ENCODE results near the gene CUEDC1. TPM values are rescaled to one million over a fixed set of nuclear protein-coding genes. Genes with fewer than 3 reads are reported as not detected.

CUEDC1 gene
- total and polyA plus RNA-seq, 5 donors: 41.0 to 60.5 (median 54.7) TPM

GRCh38 chr17:57871155-57871554 is 84.1 kb downstream of the CUEDC1 start:
- no peak for DNase-seq
- H3K27ac ChIP-seq (ENCODE audit: low read length): no peak overlapping the region
- H3K4me3 ChIP-seq (ENCODE audit: low read length): no peak overlapping the region
- no peaks in the 10 kb centered on the region for H3K27me3 ChIP-seq (ENCODE audit: control insufficient read depth, insufficient read depth)
- 88% methylated on average over 7 of the region's 7 CpGs for WGBS
- ATAC-seq: no peak
- intact Hi-C loops (cut with DNase I): no loop called here
- H3K4me1 ChIP-seq (ENCODE audit: control insufficient read depth, insufficient read depth, low read length): peaks cover 20% of the 10 kb centered on the region
- H3K9me3 ChIP-seq (ENCODE audit: control insufficient read depth, low read length): no peaks in the 10 kb centered on the region

GRCh38 chr17:57870283-57870635 is 85.0 kb downstream of the CUEDC1 start:
- DNase-seq (no peak), ATAC-seq (no peak)
- no peak overlapping the region for H3K4me3 ChIP-seq (ENCODE audit: low read length)
- intact Hi-C loops (cut with DNase I): no loop called here
- no peaks in the 10 kb centered on the region for H3K27me3 ChIP-seq (ENCODE audit: control insufficient read depth, insufficient read depth)
- H3K9me3 ChIP-seq (ENCODE audit: control insufficient read depth, low read length): no peaks in the 10 kb centered on the region
- H3K4me1 ChIP-seq (ENCODE audit: control insufficient read depth, insufficient read depth, low read length): peaks cover 20% of the 10 kb centered on the region
- H3K27ac ChIP-seq (ENCODE audit: low read length): no peak overlapping the region

DNA sequence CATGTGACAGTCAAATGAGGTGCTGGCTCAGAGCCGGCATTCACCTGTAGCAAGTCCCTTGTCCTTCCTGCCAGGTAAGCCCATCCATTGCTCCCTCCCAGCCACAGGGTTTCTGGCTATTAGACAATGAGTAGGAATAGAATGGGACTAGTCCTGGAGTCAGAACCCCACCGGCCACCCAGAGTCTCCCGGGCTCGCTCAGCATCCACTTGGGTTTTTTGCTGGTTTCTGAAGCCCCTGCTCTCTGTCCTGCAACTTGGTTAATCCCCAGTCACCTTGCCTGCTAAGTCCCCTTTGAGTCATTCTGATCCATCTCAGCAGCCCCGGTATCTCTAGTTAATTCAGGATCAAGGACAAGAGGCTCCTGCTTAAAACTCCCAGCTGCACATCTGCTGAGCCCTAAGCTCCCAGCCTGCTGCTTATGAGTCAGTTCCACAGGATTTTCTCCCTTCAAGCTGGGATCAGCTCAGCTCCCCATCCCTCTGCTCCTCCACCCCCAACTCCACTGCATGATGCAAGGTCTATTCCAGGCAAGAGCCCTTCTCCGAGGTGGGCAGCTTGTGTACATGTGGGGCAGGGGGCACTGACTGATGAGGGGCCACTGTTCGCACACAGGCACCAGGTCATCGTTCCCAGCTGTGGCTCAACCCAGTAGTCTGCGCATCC is 85.5 kb downstream of the CUEDC1 start:
- no peak overlapping the region for H3K27ac ChIP-seq (ENCODE audit: low read length)
- H3K9me3 ChIP-seq (ENCODE audit: control insufficient read depth, low read length): no peaks in the 10 kb centered on the region
- DNase-seq (peak in 2 of 3 donors; percentile 8 to 37), ATAC-seq (no peak)
- H3K27me3 ChIP-seq (ENCODE audit: control insufficient read depth, insufficient read depth): no peaks in the 10 kb centered on the region
- no peak overlapping the region for H3K4me3 ChIP-seq (ENCODE audit: low read length)
- H3K4me1 ChIP-seq (ENCODE audit: control insufficient read depth, insufficient read depth, low read length): peaks cover 17% of the 10 kb centered on the region
- 94% methylated on average over 9 of the region's 9 CpGs for WGBS
- intact Hi-C loops (cut with DNase I): loop anchor here in 2 of 4 donors (10.0 kb wide), 1 partner anchor 215 kb away; the partner anchor contains the start of gene DYNLL2 (in 2 of the 2)

- no peaks in the 10 kb centered on the region for H3K27me3 ChIP-seq (ENCODE audit: control insufficient read depth, insufficient read depth)
- ATAC-seq (no peak), DNase-seq (peak in 1 of 3 donors; percentile 8)
- no peak overlapping the region for H3K4me3 ChIP-seq (ENCODE audit: low read length)
- no peak overlapping the region for H3K27ac ChIP-seq (ENCODE audit: low read length)
- intact Hi-C loops (cut with DNase I): loop anchor here in 2 of 4 donors (10.0 kb wide), 1 partner anchor 216 kb away; the partner anchor contains the start of gene DYNLL2 (in 2 of the 2)
- H3K4me1 ChIP-seq (ENCODE audit: control insufficient read depth, insufficient read depth, low read length): peaks cover 13% of the 10 kb centered on the region
- WGBS: 88% methylated on average over 13 of the region's 13 CpGs
- no peaks in the 10 kb centered on the region for H3K9me3 ChIP-seq (ENCODE audit: control insufficient read depth, low read length)
Observed at GRCh38 chr17:57868910-57869616, 86.1 kb downstream of the CUEDC1 start.

DNA sequence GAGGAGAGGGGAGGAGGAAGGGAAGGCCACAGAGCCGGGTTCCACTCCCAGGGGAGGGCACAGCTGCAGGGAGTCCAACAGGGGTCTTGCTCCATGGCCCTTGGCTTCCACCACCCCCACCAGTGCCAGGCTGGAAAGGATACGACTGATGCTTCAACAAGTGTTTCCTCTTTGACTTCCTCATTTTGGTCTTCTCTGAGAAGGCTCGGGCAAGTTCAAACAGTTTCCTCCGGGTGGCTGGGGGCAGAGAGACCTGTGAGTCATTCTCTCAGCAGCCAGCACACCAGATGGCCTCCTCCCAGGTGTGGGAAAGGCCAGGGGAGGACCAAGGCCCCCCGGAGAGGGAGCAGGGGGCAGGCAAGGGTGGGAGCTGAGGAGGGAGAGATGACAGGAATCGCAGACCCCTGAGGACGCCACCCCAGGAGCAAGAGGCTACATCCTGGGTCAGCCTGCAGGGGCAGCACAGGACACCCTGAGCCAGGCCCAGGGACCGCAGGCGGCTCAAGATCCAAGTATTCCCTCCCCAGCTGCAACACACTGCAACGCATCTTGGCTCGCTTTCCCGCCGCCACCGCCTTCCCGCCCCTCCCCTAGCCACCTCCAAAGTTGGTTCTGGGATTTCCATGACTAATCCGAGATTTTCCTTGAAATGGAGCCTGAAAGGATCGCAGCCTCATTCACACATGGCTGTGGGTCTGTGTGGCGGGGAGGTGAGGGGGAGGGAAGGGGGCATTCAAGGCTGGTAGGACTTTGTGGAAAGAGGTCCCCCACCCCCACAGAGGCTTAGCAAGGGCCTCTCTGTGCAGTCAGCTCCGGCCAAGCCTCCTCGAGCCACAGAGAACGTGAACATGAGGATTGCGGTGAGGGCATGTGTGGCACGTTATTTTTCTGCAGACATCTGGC is 87.0 kb downstream of the CUEDC1 start:
- WGBS: 31% methylated on average over 23 of the region's 23 CpGs

GRCh38 chr17:57867126-57867525 is 88.1 kb downstream of the CUEDC1 start:
- Histone ChIP-seq H3K27me3 (ENCODE audit: control insufficient read depth, insufficient read depth) (no peaks in the 10 kb centered on the region), H3K4me3 (ENCODE audit: low read length) (no peak overlapping the region), H3K9me3 (ENCODE audit: control insufficient read depth, low read length) (no peaks in the 10 kb centered on the region), H3K4me1 (ENCODE audit: control insufficient read depth, insufficient read depth, low read length) (peaks cover 3% of the 10 kb centered on the region), H3K27ac (ENCODE audit: low read length) (no peak overlapping the region)
- no peak for ATAC-seq
- intact Hi-C loops (cut with DNase I): loop anchor here in 2 of 4 donors (10.0 kb wide), 1 partner anchor 218 kb away; the partner anchor contains the start of gene DYNLL2 (in 2 of the 2)
- DNase-seq: no peak
- 94% methylated on average over 10 of the region's 10 CpGs for WGBS

More for the DNA sequence above, 87.0 kb downstream of the CUEDC1 start:
- H3K9me3 ChIP-seq (ENCODE audit: control insufficient read depth, low read length): no peaks in the 10 kb centered on the region
- H3K4me1 ChIP-seq (ENCODE audit: control insufficient read depth, insufficient read depth, low read length): peaks cover 6% of the 10 kb centered on the region
- H3K4me3 ChIP-seq (ENCODE audit: low read length): no peak overlapping the region
- peak; percentile 89 to 92 (median 92) for DNase-seq
- ATAC-seq: peak; percentile 84 to 88
- H3K27me3 ChIP-seq (ENCODE audit: control insufficient read depth, insufficient read depth): no peaks in the 10 kb centered on the region
- H3K27ac ChIP-seq (ENCODE audit: low read length): peak overlapping the region; percentile 34
- intact Hi-C loops (cut with DNase I): loop anchor here in 2 of 4 donors (10.0 kb wide), 1 partner anchor 217 kb away; the partner anchor contains the start of gene DYNLL2 (in 2 of the 2)

DNA sequence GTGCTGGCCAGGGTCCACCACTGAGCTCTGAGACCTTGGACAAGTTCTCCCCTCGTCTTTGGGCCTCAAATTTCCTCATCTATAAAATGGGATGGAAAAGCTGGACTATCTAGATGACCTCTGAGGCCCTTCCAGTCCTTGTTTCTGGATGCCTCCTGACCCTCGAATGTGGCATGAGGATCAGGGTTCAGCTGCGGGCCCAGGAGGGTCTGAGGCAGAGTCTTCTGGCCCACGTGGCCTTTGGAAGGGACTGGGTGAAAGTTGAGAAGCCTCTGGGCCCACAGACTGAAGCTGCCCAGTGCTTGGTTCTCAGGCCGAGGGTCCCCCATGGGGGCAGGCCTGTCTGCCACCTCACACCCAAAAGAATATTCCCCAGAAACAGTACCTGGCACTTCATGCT is 88.5 kb downstream of the CUEDC1 start:
- Histone ChIP-seq H3K27ac (ENCODE audit: low read length) (no peak overlapping the region), H3K4me1 (ENCODE audit: control insufficient read depth, insufficient read depth, low read length) (peaks cover 3% of the 10 kb centered on the region), H3K27me3 (ENCODE audit: control insufficient read depth, insufficient read depth) (no peaks in the 10 kb centered on the region), H3K4me3 (ENCODE audit: low read length) (no peak overlapping the region), H3K9me3 (ENCODE audit: control insufficient read depth, low read length) (no peaks in the 10 kb centered on the region)
- ATAC-seq (no peak), DNase-seq (no peak)
- intact Hi-C loops (cut with DNase I): loop anchor here in 2 of 4 donors (10.0 kb wide), 1 partner anchor 218 kb away; the partner anchor contains the start of gene DYNLL2 (in 2 of the 2)
- WGBS: 94% methylated on average over 5 of the region's 5 CpGs

GRCh38 chr17:57866319-57866718 is 88.9 kb downstream of the CUEDC1 start:
- WGBS: 96% methylated on average over 10 of the region's 10 CpGs
- intact Hi-C loops (cut with DNase I): loop anchor here in 2 of 4 donors (10.0 kb wide), 1 partner anchor 218 kb away; the partner anchor contains the start of gene DYNLL2 (in 2 of the 2)
- ATAC-seq: no peak
- Histone ChIP-seq H3K9me3 (ENCODE audit: control insufficient read depth, low read length) (no peaks in the 10 kb centered on the region), H3K27me3 (ENCODE audit: control insufficient read depth, insufficient read depth) (no peaks in the 10 kb centered on the region), H3K27ac (ENCODE audit: low read length) (no peak overlapping the region), H3K4me1 (ENCODE audit: control insufficient read depth, insufficient read depth, low read length) (peaks cover 3% of the 10 kb centered on the region), H3K4me3 (ENCODE audit: low read length) (no peak overlapping the region)
- DNase-seq: no peak

DNA sequence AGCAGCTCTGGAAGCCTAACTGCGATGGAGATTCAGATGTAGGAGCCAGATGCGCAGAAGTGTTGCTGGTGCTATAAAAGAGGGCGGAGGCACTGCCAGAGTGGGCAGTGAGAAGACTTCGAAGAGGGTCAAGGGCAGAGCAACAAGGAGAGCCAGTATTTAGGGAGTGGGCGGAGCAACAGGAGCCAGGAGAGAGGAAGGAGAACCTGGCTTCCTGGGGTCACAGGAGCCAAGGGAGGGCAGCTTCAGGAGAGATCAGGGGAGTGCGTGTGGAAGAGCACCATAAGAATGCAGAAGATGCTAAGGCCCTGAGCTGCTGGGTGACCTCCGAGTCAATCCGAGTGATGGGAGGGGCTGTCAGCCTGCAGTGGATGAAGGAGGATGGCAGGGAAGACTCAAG is 90.9 kb downstream of the CUEDC1 start:
- ATAC-seq: no peak
- no peak overlapping the region for H3K27ac ChIP-seq (ENCODE audit: low read length)
- no peaks in the 10 kb centered on the region for H3K9me3 ChIP-seq (ENCODE audit: control insufficient read depth, low read length)
- H3K4me1 ChIP-seq (ENCODE audit: control insufficient read depth, insufficient read depth, low read length): peaks cover 5% of the 10 kb centered on the region
- H3K4me3 ChIP-seq (ENCODE audit: low read length): no peak overlapping the region
- WGBS: 88% methylated on average over 8 of the region's 8 CpGs
- DNase-seq: no peak
- intact Hi-C loops (cut with DNase I): loop anchor here in 2 of 4 donors (10.0 kb wide), 1 partner anchor 221 kb away; the partner anchor contains the start of gene DYNLL2 (in 2 of the 2)
- no peaks in the 10 kb centered on the region for H3K27me3 ChIP-seq (ENCODE audit: control insufficient read depth, insufficient read depth)

Data from right cardiac atrium (tissue), 5 donors.